Measurements from ENCODE around the gene CCL8.

CCL8 gene

DNA sequence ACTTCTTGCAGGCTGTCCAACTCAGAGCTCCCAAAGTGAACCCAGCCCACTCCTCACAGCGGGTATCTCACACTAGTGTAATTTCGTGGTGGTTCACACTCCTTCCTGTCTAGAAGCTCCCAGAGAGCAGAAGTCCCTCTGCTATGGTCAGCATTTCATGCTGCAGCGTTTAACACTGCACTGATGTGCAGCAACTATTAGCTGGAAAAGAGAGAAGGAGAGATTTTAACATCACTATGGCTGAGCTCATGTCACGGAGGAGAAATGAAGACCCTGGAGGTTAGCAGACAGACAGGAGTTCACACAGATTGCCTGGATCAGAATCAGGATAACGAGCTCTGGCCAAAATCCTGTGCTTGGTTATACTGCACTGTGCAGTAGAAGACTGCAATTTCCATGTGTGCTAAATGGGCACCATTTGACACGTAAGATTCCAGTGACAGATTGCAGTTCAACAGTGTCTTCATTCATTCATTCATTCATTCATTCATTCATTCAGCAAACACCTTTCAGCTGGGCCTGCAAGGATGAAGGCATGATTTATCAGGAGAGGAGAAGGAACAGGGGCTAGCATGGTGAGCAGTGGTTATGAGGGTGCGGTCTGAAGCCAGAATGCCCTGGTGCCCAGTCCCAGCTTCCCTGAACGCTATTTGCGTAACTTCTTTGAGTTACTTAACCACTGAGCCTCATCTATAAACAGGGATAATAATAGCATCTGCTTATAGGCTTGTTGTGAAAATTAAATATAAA is 49.1 kb downstream of the CCL8 start:
- DNase-seq: no peak

DNA sequence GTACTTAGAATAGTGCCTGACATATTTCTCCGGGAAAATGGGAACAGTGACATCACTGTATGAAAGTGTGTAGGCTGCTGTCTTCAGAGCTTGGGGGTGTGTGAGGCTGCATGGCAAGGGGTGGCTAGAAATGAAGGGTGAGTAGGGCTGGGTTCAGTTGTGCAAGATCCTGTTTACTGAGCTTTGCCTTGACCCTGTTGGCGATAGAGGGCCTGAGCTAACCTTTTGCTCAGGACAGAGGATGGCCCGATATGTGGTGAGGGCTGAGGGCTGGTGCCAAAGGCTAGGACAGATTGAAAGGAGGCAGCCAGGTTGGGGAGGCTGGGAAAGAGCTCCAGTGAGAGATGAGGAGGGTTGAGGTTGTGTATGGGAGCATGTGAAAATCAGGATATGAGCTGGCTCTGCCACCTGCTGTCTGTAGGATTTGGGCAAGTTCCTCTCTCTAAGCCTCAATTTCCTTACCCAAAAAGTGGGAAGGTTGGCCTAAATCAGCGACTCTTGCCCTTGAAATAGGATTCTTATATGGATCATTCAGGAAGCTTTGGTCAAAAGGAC is 49.8 kb downstream of the CCL8 start:
- DNase-seq: no peak

GRCh38 chr17:34369571-34369970 is 50.3 kb downstream of the CCL8 start:
- DNase-seq: no peak

GRCh38 chr17:34370376-34370996 is 51.3 kb downstream of the CCL8 start:
- DNase-seq: no peak

DNA sequence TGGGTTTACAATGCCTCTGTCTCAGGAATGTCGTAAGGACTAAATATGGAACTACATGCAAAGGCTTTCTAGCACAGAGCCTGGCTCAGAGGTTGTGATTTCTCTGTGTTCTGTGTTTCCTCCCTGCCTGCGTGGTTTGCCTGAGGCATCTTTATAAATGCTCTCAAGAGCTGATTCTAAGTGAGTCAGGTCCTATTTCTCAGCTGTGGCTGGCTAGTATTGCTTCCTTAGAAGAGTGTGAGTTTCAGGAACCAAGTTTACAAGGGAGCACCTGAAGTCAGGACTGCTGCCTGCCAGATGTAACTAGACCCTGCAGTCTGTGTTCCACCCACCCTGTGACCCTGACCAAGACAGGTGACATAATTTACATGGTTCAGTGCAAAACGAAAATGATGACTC is 51.8 kb downstream of the CCL8 start:
- no peak for DNase-seq
